Body of pancreas (tissue), 4 donors: ENCODE results near the gene KCNIP4.

Experiments
- CTCF ChIP-seq, 7 experiments: fragments of 450-650 bp in 4 of 7; fragments of 200-600 bp in 3 of 7; sonication (generic) in 3 of 7; IDR thresholded peaks; one replicate each; pipeline ENCODE4 v1.5.1; 2016 to 2019; ENCODE audit warnings: antibody characterized with exemption in 7 of 7
- POLR2A ChIP-seq, 3 donors: fragments of 450-650 bp; IDR thresholded peaks; one replicate each; pipeline ENCODE4 v1.6.1; 2016; ENCODE audit warnings: antibody characterized with exemption in 3 of 3, mild to moderate bottlenecking in 2 of 3

- TF ChIP-seq CTCF (IDR thresholded peaks at IDR 0.05) (no peak), POLR2A (IDR thresholded peaks at IDR 0.05) (no peak)
Observed at GRCh38 chr4:21592970-21593670, 355.5 kb downstream of the KCNIP4 start.
